Mesothelial cell of epicardium (in vitro differentiated cells): ENCODE results near the gene APOL2. TPM values are rescaled to one million over a fixed set of nuclear protein-coding genes. Genes with fewer than 3 reads are reported as not detected.

Source experiments
- DNase-seq, 2 experiments: peaks; one replicate each; pipeline ENCODE4 v3.0.0; 2021; ENCODE audit warnings: low spot score in 2 of 2; ENCODE audit not compliant: unreplicated experiment in 2 of 2
- H3K27ac Mint-ChIP-seq: 2 replicates; pipeline ENCODE4 v1.8.0; 2021; ENCODE audit warnings: mixed read lengths
- H3K27me3 Mint-ChIP-seq: 2 replicates; pipeline ENCODE4 v1.8.0; 2021; ENCODE audit warnings: low read depth, mixed read lengths
- H3K36me3 Mint-ChIP-seq: 2 replicates; pipeline ENCODE4 v1.8.0; 2021; ENCODE audit warnings: mixed read lengths
- H3K4me1 Mint-ChIP-seq: 2 replicates; pipeline ENCODE4 v1.8.0; 2021; ENCODE audit warnings: mixed read lengths
- H3K4me3 Mint-ChIP-seq: 2 replicates; pipeline ENCODE4 v1.8.0; 2021; ENCODE audit warnings: mild to moderate bottlenecking, moderate library complexity, mixed read lengths
- H3K9me3 Mint-ChIP-seq: 2 replicates; pipeline ENCODE4 v1.8.0; 2021; ENCODE audit warnings: mixed read lengths
- total RNA-seq: library from RNA; stranded (reverse); gene quantifications from 3 replicates; pipeline ENCODE4 v1.2.1, GENCODE V29; 2021
- TF ChIP-seq, protein P1 (sequence below): fragments of 200-600 bp; sonication (generic); IDR thresholded peaks from one replicate; pipeline ENCODE4 v1.5.0; 2021; ENCODE audit warnings: antibody characterized with exemption; ENCODE audit not compliant: unreplicated experiment

The APOL2 gene
- total RNA-seq, 1 donor from 2014 or later, result 55.5 TPM

GRCh38 chr22:36221799-36222751 is 17.3 kb downstream of the APOL2 start:
- Mint-ChIP-seq H3K27ac (peak overlapping the region; percentile 32), H3K4me3 (no peak overlapping the region), H3K36me3 (peaks cover 16% of the 10 kb centered on the region), H3K4me1 (peaks cover 23% of the 10 kb centered on the region), H3K9me3 (peaks cover 5% of the 10 kb centered on the region), H3K27me3 (no peaks in the 10 kb centered on the region)
- peak; percentile 48 to 64 for DNase-seq
- TF ChIP-seq, protein P1, sequence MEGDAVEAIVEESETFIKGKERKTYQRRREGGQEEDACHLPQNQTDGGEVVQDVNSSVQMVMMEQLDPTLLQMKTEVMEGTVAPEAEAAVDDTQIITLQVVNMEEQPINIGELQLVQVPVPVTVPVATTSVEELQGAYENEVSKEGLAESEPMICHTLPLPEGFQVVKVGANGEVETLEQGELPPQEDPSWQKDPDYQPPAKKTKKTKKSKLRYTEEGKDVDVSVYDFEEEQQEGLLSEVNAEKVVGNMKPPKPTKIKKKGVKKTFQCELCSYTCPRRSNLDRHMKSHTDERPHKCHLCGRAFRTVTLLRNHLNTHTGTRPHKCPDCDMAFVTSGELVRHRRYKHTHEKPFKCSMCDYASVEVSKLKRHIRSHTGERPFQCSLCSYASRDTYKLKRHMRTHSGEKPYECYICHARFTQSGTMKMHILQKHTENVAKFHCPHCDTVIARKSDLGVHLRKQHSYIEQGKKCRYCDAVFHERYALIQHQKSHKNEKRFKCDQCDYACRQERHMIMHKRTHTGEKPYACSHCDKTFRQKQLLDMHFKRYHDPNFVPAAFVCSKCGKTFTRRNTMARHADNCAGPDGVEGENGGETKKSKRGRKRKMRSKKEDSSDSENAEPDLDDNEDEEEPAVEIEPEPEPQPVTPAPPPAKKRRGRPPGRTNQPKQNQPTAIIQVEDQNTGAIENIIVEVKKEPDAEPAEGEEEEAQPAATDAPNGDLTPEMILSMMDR, result peak; percentile 37

DNA sequence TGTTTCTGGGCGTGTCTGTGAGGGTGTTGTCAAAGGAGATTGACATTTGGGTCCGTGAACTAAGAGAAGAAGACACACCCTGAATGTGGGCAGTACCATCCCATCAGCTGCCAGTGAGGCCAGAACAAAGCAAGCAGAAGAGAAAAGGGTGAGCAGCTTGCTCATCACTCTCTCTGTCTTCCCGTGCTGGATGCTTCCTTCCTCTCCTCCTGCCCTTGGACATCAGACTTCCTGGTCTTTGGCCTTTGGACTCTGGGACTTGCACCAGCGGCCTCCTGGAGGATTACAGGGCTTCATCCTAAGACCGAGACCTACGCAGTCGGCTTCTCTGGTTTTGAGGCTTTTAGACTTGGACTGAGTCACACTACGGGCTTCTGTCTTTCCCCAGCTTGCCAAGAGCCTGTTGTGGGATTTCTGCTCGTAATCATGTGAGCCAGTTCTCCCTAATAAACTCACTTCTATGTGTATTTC is 18.8 kb downstream of the APOL2 start:
- Mint-ChIP-seq H3K4me3 (no peak overlapping the region), H3K27me3 (no peaks in the 10 kb centered on the region), H3K36me3 (peaks cover 6% of the 10 kb centered on the region), H3K4me1 (peaks cover 32% of the 10 kb centered on the region), H3K9me3 (peaks cover 5% of the 10 kb centered on the region), H3K27ac (peak overlapping the region; percentile 52)
- TF ChIP-seq, protein P1, result no peak
- DNase-seq, result no peak

GRCh38 chr22:36218648-36219193 is 20.6 kb downstream of the APOL2 start:
- Mint-ChIP-seq H3K36me3 (no peaks in the 10 kb centered on the region), H3K27me3 (no peaks in the 10 kb centered on the region), H3K4me3 (no peak overlapping the region), H3K4me1 (peaks cover 46% of the 10 kb centered on the region), H3K27ac (no peak overlapping the region), H3K9me3 (peaks cover 5% of the 10 kb centered on the region)
- DNase-seq, result no peak
- TF ChIP-seq, protein P1, result no peak

- Mint-ChIP-seq H3K9me3 (peaks cover 8% of the 10 kb centered on the region), H3K27me3 (no peaks in the 10 kb centered on the region), H3K4me3 (no peak overlapping the region), H3K27ac (no peak overlapping the region), H3K4me1 (peaks cover 40% of the 10 kb centered on the region), H3K36me3 (no peaks in the 10 kb centered on the region)
- TF ChIP-seq, protein P1, result no peak
- no peak for DNase-seq
Measured at GRCh38 chr22:36215981-36216380, 23.3 kb downstream of the APOL2 start.

DNA sequence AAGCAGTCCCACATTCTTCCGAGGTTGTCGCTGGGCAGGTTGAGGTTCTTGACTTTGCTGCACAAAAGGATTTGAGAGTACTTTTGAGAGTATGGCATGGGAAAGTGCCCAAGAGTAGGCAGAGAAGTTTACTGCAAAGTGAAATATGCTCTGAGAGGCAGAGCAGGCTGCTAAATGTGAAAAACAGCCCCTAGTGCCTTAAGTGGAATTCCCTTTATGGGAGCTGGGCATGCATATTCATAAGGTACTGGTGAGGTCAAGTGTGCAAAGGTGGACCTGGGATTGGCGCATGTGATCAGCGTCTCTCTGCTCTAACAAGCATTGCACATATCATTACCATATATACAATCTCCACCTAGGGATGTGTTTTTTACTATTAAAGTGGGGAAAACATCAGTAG is 25.7 kb downstream of the APOL2 start:
- Mint-ChIP-seq H3K9me3 (peaks cover 22% of the 10 kb centered on the region), H3K27me3 (no peaks in the 10 kb centered on the region), H3K4me1 (peaks cover 38% of the 10 kb centered on the region), H3K36me3 (peaks cover 8% of the 10 kb centered on the region), H3K4me3 (no peak overlapping the region), H3K27ac (no peak overlapping the region)
- TF ChIP-seq, protein P1, result no peak
- no peak for DNase-seq
